DMS53 (cell line): ENCODE results near the gene GYPA.
"Not testable (repeated sequence)": the region's sequence is repeated elsewhere in the genome, so short reads cannot be mapped to it uniquely, and the experiment has no call there.

Experiments used
- DNase-seq: peaks from one replicate; lab custom pipeline; 2025; lab: John Stamatoyannopoulos, UW

The GYPA gene

DNA sequence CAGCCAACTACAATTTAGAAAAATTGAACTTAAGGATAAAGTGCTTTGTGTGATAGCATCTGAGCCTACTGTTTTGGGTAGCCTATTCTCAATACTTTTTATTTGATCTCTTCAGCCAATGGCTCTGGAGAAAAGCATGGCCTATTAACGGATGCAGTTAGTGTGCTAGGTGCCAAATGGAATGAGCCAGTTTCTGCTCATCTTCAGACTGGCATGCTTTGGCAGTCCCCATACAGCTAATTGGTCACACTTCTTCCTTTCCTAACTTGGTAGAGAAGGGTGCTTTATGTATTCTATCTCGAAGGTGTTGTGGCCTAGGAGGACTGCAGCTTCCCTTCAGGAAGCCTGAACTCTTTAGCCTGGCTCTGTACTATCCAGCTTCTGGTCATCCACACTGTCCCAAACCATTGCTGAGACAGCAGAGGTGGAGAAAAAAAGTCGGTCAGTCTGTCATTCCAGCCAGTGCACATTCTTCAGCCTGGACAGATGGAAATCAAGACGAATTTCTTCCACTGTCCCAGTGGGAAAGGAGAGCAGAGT lies 11.1 kb downstream of the GYPA start:
- not testable (repeated sequence) for DNase-seq

GRCh38 chr4:144128709-144129320 lies 11.7 kb downstream of the GYPA start:
- not testable (repeated sequence) for DNase-seq

- not testable (repeated sequence) for DNase-seq
Measured at GRCh38 chr4:144125109-144125508, 15.4 kb downstream of the GYPA start.

GRCh38 chr4:144123982-144124635 lies 16.4 kb downstream of the GYPA start:
- peak; percentile 1 for DNase-seq

GRCh38 chr4:144123269-144123668 lies 17.2 kb downstream of the GYPA start:
- DNase-seq: not testable (repeated sequence)

GRCh38 chr4:144119752-144120151 lies 20.8 kb downstream of the GYPA start:
- DNase-seq: not testable (repeated sequence)

DNA sequence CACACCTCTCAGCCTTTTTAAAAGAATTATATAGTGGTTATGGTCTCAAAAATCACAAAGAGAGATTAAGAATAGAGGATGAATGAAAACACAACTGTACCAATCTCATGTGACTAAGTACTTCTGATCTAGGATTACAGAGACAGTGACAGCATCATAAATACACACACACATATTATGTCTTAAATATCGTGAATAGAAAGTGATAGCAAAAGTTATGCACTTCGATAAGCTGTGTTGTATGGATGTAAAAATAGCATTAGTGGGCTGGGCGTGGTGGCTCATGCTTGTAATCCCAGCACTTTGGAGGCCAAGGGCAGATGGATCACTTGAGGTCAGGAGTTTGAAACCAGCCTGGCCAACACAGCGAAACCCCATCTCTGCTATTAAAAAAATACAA lies 25.0 kb downstream of the GYPA start:
- DNase-seq: no peak

GRCh38 chr4:144113546-144113945 lies 27.0 kb downstream of the GYPA start:
- no peak for DNase-seq

- no peak for DNase-seq
Measured at GRCh38 chr4:144104509-144105130, 35.9 kb downstream of the GYPA start.

GRCh38 chr4:144097776-144098175 lies 42.7 kb downstream of the GYPA start:
- not testable (repeated sequence) for DNase-seq

GRCh38 chr4:144093995-144094394 lies 46.5 kb downstream of the GYPA start:
- DNase-seq: not testable (repeated sequence)

DNA sequence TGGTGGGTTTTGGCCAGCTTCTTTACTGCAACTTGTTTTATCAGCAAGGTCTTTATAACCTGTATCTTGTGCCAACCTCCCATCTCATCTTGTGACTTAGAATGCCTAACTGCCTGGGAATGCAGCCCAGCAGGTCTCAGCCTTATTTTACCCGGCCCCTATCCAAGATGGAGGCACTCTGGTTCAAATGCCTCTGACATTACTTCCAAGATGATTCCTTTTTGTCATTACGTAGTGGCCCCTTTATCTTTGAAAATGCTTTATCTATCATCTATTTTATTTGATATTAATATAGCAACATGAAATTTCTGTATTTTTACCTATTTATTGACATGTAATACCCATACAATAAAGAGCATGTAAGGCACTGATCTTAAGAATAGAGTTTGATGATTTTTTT lies 49.3 kb downstream of the GYPA start:
- not testable (repeated sequence) for DNase-seq

GRCh38 chr4:144090744-144091143 lies 49.8 kb downstream of the GYPA start:
- DNase-seq: peak; percentile 8

DNA sequence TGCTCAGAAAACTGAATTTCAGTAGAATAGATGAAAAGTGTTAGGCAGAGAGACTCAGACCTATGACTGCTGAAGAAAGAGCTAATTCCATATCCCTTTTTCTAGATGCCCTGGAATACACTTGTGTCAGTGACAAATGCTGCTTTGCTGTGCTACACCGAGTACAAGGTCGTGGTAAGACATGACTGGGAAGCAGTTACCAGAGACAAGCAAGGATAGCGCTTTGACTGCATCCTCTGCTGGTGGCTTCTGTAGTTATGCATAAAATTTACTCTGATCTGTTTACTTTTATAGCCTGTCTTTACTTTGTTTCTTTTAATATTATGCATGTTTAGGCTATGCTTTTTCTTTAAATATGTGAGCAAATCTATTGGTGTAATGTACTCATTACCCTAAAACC lies 58.5 kb downstream of the GYPA start:
- not testable (repeated sequence) for DNase-seq

- DNase-seq: not testable (repeated sequence)
Measured at GRCh38 chr4:144080135-144080534, 60.4 kb downstream of the GYPA start.

- not testable (repeated sequence) for DNase-seq
Measured at GRCh38 chr4:144078746-144079145, 61.8 kb downstream of the GYPA start.

DNA sequence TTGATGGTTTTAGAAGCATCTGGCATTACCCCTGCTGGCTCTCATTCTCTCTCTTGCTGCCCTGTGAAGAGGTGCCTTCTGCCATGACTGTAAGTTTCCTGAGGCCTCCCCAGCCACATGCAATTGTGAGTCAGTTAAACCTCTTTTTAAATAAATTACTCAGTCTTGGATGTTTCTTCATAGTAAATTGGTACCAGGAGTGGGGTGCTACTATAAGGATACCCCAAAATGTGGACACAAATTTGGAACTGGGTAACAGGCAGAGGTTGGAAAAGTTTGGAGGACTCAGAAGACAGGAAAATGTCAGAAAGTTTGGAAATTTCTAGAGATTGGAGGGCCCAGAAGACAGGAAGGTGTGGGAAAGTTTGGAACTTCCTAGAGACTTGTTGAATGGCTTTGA lies 79.0 kb downstream of the GYPA start:
- not testable (repeated sequence) for DNase-seq

GRCh38 chr4:144060234-144060859 lies 80.2 kb downstream of the GYPA start:
- DNase-seq: peak; percentile 44
